HFFc6 (cell line): Measurements from ENCODE around the gene ANTXR1. TPM values are rescaled to one million over a fixed set of nuclear protein-coding genes. Genes with fewer than 3 reads are reported as not detected.

Experiments
- DNase-seq: peaks from one replicate; pipeline ENCODE4 v3.0.0-alpha.2; 2018
- H3K27ac Mint-ChIP-seq: 2 replicates; pipeline ENCODE4 v1.8.0; 2020; ENCODE audit warnings: mild to moderate bottlenecking, mixed read lengths
- H3K27me3 Mint-ChIP-seq: 2 replicates; pipeline ENCODE4 v1.8.0; 2021; ENCODE audit warnings: mild to moderate bottlenecking, moderate library complexity, mixed read lengths; ENCODE audit not compliant: insufficient read depth
- H3K36me3 Mint-ChIP-seq: 2 replicates; pipeline ENCODE4 v1.8.0; 2021; ENCODE audit warnings: low read depth, mixed read lengths
- H3K4me1 Mint-ChIP-seq: 2 replicates; pipeline ENCODE4 v1.8.0; 2020; ENCODE audit warnings: low read depth, mixed read lengths
- H3K4me3 Mint-ChIP-seq: 2 replicates; pipeline ENCODE4 v1.8.0; 2020; ENCODE audit warnings: mild to moderate bottlenecking, moderate library complexity, mixed read lengths
- H3K9me3 Mint-ChIP-seq: 2 replicates; pipeline ENCODE4 v1.8.0; 2020; ENCODE audit warnings: mild to moderate bottlenecking, mixed read lengths
- total RNA-seq, 6 experiments: library from RNA; stranded (reverse); fragmentation: NEBNext Ultra II Directional; extraction: Animal tissue kit (Norgen Biotek cat#: 25700); gene quantifications; 2 replicates in 1 of 6; 3 replicates in 5 of 6; pipeline ENCODE4 v1.2.3, GENCODE V29; 2021
- TF ChIP-seq, protein P1 (sequence below): fragments of 200-600 bp; sonication (generic); IDR thresholded peaks from 2 replicates; pipeline ENCODE4 v1.5.0; 2021; ENCODE audit warnings: antibody characterized with exemption, mild to moderate bottlenecking

ANTXR1 gene
- total RNA-seq, 6 experiments from 2014 or later: 98.0 to 137 (median 124) TPM

DNA sequence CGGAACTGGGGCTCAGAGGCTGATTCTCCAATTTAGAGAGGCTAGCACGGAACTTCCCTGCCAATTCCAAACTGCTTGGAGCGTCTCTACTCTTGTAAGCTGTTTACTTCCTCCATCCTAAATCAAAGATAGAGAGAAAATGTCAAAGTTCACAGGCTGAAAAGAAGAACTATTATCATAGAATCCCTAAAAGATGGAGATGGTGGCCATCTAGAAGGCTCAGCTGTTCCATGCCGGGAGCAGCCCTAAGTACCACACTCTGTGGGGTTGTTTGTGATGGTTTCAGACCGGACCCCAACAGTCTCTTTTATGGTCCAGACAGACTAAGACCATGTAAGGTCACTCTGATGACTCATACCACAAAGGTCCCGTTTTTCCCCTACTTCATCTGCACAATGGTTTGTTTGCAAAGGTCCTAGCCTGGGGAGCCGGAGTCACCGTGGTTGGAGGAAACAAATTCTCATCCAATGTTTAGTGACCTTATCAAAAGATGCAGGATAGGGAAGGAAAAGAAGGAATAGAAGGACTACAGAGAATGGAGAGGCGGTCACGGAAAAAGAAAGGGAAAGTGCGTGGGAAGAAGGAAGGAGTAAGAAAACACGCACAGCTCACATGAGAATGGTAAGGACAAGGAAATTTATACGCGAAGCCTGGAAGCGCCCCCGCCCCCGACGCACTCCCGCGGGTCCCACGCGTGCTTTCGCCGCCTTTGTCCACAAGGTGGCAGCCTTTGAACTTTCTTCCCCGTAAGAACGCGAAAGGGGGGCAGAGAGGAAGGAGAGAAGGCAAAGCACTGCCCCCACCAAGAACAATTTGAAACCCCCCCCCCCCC lies 453 bp upstream of the ANTXR1 start:
- DNase-seq: no peak
- peaks cover 6% of the 10 kb centered on the region; the same call in 1 of the 2 replicates for H3K36me3 Mint-ChIP-seq
- H3K27me3 Mint-ChIP-seq: no peaks in the 10 kb centered on the region; the same call in 1 of the 2 replicates
- H3K4me3 Mint-ChIP-seq: peak overlapping the region; percentile 98
- no peaks in the 10 kb centered on the region for H3K9me3 Mint-ChIP-seq
- TF ChIP-seq, protein P1, sequence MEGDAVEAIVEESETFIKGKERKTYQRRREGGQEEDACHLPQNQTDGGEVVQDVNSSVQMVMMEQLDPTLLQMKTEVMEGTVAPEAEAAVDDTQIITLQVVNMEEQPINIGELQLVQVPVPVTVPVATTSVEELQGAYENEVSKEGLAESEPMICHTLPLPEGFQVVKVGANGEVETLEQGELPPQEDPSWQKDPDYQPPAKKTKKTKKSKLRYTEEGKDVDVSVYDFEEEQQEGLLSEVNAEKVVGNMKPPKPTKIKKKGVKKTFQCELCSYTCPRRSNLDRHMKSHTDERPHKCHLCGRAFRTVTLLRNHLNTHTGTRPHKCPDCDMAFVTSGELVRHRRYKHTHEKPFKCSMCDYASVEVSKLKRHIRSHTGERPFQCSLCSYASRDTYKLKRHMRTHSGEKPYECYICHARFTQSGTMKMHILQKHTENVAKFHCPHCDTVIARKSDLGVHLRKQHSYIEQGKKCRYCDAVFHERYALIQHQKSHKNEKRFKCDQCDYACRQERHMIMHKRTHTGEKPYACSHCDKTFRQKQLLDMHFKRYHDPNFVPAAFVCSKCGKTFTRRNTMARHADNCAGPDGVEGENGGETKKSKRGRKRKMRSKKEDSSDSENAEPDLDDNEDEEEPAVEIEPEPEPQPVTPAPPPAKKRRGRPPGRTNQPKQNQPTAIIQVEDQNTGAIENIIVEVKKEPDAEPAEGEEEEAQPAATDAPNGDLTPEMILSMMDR: peak; percentile 89
- H3K27ac Mint-ChIP-seq: peak overlapping the region; percentile 68
- H3K4me1 Mint-ChIP-seq: peaks cover 64% of the 10 kb centered on the region

DNA sequence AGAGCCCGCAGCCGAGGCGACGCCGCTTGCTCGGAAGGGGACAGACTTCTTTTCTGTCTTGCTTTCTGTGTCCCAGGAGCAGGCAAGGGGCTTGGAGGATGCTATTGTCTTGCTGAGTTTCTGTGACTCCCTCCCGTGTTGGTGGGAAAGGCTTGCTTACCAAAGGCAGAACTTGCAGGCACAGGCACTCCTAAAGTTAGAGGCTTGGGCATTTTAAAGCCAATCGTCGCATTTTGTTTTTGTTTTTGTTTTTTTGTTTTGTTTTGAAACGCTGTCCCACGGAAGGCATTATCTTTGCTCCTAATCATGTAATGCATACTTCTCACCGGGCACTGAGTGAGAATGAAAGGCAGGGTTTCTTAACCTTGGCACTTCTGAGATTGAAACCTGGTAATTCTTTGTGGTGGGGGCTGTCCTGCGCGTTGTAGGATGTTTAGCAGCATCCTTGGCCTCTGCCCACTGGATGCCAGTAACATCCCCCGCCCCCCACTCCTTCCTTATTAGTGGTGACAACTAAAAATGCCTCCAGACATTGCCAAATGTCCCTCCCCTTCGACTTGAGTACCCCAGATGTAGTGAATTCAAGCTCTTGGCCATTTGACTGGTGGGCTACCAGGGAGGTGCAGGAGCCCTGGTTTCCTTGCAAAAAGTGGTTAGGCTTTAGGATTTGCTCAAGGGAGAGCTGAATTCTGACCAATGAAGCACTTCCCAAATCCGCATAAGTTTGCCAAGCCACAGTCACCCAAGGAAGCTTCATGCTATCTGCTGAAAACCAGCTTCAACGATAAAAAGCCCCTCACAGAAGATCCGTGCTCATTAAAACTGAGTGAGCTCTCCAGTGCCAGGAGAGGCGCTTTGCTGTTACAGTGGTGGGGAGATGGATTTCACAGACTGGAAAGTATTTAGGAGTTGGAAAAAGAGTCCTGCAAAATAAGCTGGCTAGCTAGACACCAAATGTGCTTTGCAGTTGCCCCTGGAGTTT lies 1.2 kb downstream of the ANTXR1 start:
- Mint-ChIP-seq H3K4me3 (peak overlapping the region; percentile 98), H3K27me3 (no peaks in the 10 kb centered on the region; the same call in 1 of the 2 replicates), H3K27ac (peak overlapping the region; percentile 68), H3K36me3 (peaks cover 12% of the 10 kb centered on the region; the same call in 1 of the 2 replicates), H3K9me3 (no peaks in the 10 kb centered on the region), H3K4me1 (peaks cover 80% of the 10 kb centered on the region)
- TF ChIP-seq, protein P1: peak; percentile 20; the same call in 1 of the 2 replicates
- peak; percentile 30 for DNase-seq

DNA sequence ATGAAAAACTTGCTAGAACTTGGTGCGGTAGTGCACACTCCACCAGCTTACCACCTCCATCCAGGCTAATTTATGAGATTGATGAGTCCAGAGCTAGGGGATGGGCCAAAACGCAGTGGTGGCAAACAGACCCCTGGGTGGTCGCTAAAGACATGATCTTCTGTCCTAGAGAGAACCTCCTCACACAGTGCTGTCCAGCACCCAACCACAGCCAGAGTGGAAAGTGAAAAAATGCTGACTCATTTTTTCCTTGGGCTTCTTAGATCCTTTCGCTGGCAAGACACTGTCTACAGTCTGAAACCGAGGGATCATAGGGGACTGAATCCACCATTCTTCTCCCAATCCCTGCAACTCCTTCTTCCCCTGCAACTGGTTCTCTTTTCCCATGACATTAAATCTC lies 4.1 kb downstream of the ANTXR1 start:
- H3K9me3 Mint-ChIP-seq: no peaks in the 10 kb centered on the region
- DNase-seq: peak; percentile 25

DNA sequence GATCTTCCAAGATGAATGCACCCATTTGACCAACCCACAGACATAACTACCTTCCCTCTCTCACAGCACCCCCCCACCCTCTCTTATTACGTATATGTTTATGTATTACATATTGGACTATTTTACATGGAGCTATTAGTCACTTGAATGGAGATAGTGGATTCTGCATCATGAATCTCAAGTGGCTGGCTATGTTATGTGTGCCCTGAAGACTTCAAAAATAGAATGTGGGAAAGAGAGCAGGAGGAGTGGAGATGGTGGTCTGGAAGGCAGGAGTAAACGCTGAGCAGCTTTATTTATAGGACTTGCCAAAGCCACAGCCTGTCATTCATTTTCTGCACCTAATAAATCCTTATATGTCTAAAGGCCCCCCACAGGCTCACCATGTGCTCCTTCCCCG lies 4.9 kb downstream of the ANTXR1 start:
- H3K27me3 Mint-ChIP-seq: no peaks in the 10 kb centered on the region; the same call in 1 of the 2 replicates
- peaks cover 84% of the 10 kb centered on the region for H3K4me1 Mint-ChIP-seq
- no peak for DNase-seq
- peak overlapping the region; percentile 3; the same call in 1 of the 2 replicates for H3K27ac Mint-ChIP-seq
- no peak overlapping the region for H3K4me3 Mint-ChIP-seq
- TF ChIP-seq, protein P1: no peak
- H3K9me3 Mint-ChIP-seq: no peaks in the 10 kb centered on the region
- peaks cover 16% of the 10 kb centered on the region for H3K36me3 Mint-ChIP-seq

More for the DNA sequence above, 4.1 kb downstream of the ANTXR1 start:
- TF ChIP-seq, protein P1: no peak
- Mint-ChIP-seq H3K27ac (peak overlapping the region; percentile 46; the same call in 1 of the 2 replicates), H3K27me3 (no peaks in the 10 kb centered on the region; the same call in 1 of the 2 replicates), H3K4me3 (peak overlapping the region; percentile 16; the same call in 1 of the 2 replicates), H3K36me3 (peaks cover 16% of the 10 kb centered on the region), H3K4me1 (peaks cover 84% of the 10 kb centered on the region)

DNA sequence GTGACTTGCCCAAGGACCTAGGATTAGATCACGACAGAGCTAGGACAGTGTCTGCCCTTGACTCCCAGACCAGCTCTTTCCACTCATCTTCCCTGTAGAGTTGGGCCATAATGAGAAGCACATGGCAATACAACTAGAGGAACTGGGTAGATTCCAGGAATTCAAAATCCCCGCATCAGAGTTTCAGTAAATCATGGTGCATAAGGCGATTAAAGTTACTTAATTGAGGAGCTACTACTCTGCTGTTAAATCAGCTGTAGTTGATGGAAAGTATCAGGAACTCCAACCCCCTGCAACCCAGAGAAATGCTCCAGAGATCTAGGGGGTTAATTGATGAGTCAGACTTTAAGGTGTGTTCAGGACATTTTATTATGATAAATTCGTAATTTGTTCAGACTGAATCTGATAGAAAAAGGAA lies 5.7 kb downstream of the ANTXR1 start:
- no peak for DNase-seq
- Mint-ChIP-seq H3K27me3 (no peaks in the 10 kb centered on the region), H3K36me3 (peaks cover 16% of the 10 kb centered on the region), H3K9me3 (no peaks in the 10 kb centered on the region), H3K4me3 (no peak overlapping the region), H3K27ac (no peak overlapping the region; the same call in 1 of the 2 replicates), H3K4me1 (peaks cover 83% of the 10 kb centered on the region)
- TF ChIP-seq, protein P1: no peak
